ENCODE data around the gene PCP4L1. TPM values are rescaled to one million over a fixed set of nuclear protein-coding genes. Genes with fewer than 3 reads are reported as not detected.

PCP4L1 gene
- total and polyA plus RNA-seq, 2 experiments from 2014 or later = 1.4 to 1.7 TPM

DNA sequence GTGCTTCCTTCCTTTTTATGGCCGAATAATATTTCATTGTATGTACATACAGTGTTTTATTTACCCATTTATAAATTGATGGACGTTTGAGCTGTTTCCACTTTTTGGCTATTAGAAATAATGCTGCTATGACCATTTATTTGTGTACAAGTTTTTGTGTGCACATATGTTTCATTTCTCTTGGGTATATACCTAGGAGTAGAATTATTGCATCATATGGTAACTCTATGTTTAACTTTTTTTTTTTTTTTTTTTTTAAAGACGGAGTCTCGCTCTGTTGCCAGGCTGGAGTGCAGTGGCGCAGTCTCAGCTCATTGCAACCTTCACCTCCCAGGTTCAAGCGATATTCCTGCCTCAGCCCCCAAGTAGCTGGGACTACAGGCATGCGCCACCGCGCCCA lies 74.6 kb downstream of the PCP4L1 start:
- Histone ChIP-seq H3K9me2 (replicated peaks; ENCODE audit: insufficient read depth) (no peaks in the 10 kb centered on the region), H3K4me2 (no peak overlapping the region), H3K36me3 (replicated peaks; ENCODE audit: insufficient read depth, low read depth) (no peaks in the 10 kb centered on the region), H3K4me3 (no peak overlapping the region), H3K27ac (no peak overlapping the region), H4K20me1 (ENCODE audit: insufficient read depth, poor library complexity, severe bottlenecking) (no peaks in the 10 kb centered on the region), H3K4me1 (ENCODE audit: insufficient read depth) (no peaks in the 10 kb centered on the region), H3K79me2 (no peaks in the 10 kb centered on the region), H3K27me3 (no peaks in the 10 kb centered on the region), H2AFZ (no peak overlapping the region), H3K9me3 (ENCODE audit: low read depth) (no peaks in the 10 kb centered on the region)
- 82% methylated on average over 9 of the region's 9 CpGs for WGBS (ENCODE audit: low lambda C conversion rate, missing lambda C conversion rate)
- no peak for DNase-seq (ENCODE audit: low spot score)
- TF ChIP-seq EZH2 (IDR thresholded peaks at IDR 0.05; ENCODE audit: borderline replicate concordance) = no peak

Small RNA genes lying within 50 kb of the gene (microRNA-seq; reads per million reads assigned to microRNA genes)
- gene MIR5187 = 3.1 reads per million

Other genes with a start within 250 kb of the PCP4L1 start
- gene F11R, start 237.6 kb upstream of the PCP4L1 start, total RNA-seq = 140 and 180 TPM in 2 replicates
- gene F11R, start 237.6 kb upstream of the PCP4L1 start, polyA plus RNA-seq = 148 and 149 TPM in 2 replicates
- gene TSTD1, start 219.8 kb upstream of the PCP4L1 start, total RNA-seq = 30.8 and 36.3 TPM in 2 replicates
- 101 and 102 TPM in 2 replicates for gene TSTD1, start 219.8 kb upstream of the PCP4L1 start, polyA plus RNA-seq
- 62.1 and 85.1 TPM in 2 replicates for gene USF1, start 212.8 kb upstream of the PCP4L1 start, total RNA-seq
- 11.9 and 23.2 TPM in 2 replicates for gene USF1, start 212.8 kb upstream of the PCP4L1 start, polyA plus RNA-seq
- 0.52 and 0.80 TPM in 2 replicates for gene ARHGAP30, start 188.9 kb upstream of the PCP4L1 start, total RNA-seq
- 1.4 and 1.7 TPM in 2 replicates for gene ARHGAP30, start 188.9 kb upstream of the PCP4L1 start, polyA plus RNA-seq
- gene NECTIN4, start 169.2 kb upstream of the PCP4L1 start, total RNA-seq = 5.9 and 7.0 TPM in 2 replicates
- 8.5 and 12.7 TPM in 2 replicates for gene NECTIN4, start 169.2 kb upstream of the PCP4L1 start, polyA plus RNA-seq
- gene KLHDC9, start 160.4 kb upstream of the PCP4L1 start, total RNA-seq = 1.4 and 3.9 TPM in 2 replicates
- gene KLHDC9, start 160.4 kb upstream of the PCP4L1 start, polyA plus RNA-seq = 4.5 and 7.4 TPM in 2 replicates
- gene PFDN2, start 140.7 kb upstream of the PCP4L1 start, total RNA-seq = 47.6 and 63.1 TPM in 2 replicates
- 84.6 and 93.2 TPM in 2 replicates for gene PFDN2, start 140.7 kb upstream of the PCP4L1 start, polyA plus RNA-seq
- 41.3 and 47.5 TPM in 2 replicates for gene NIT1, start 140.6 kb upstream of the PCP4L1 start, total RNA-seq
- 48.9 and 50.4 TPM in 2 replicates for gene NIT1, start 140.6 kb upstream of the PCP4L1 start, polyA plus RNA-seq
- 19.0 and 21.8 TPM in 2 replicates for gene DEDD, start 126.1 kb upstream of the PCP4L1 start, total RNA-seq
- 24.3 and 27.1 TPM in 2 replicates for gene DEDD, start 126.1 kb upstream of the PCP4L1 start, polyA plus RNA-seq
- 105 and 136 TPM in 2 replicates for gene UFC1, start 104.8 kb upstream of the PCP4L1 start, total RNA-seq
- gene UFC1, start 104.8 kb upstream of the PCP4L1 start, polyA plus RNA-seq = 119 and 128 TPM in 2 replicates
- gene USP21, start 99.2 kb upstream of the PCP4L1 start, total RNA-seq = 5.5 and 7.7 TPM in 2 replicates
- 24.4 and 44.7 TPM in 2 replicates for gene USP21, start 99.2 kb upstream of the PCP4L1 start, polyA plus RNA-seq
- gene PPOX, start 92.3 kb upstream of the PCP4L1 start, total RNA-seq = 11.2 and 18.3 TPM in 2 replicates
- 30.7 and 31.6 TPM in 2 replicates for gene PPOX, start 92.3 kb upstream of the PCP4L1 start, polyA plus RNA-seq
- 32.2 and 36.0 TPM in 2 replicates for gene B4GALT3, start 81.2 kb upstream of the PCP4L1 start, total RNA-seq
- gene B4GALT3, start 81.2 kb upstream of the PCP4L1 start, polyA plus RNA-seq = 48.1 and 56.9 TPM in 2 replicates
- gene ADAMTS4, start 59.7 kb upstream of the PCP4L1 start, total RNA-seq = 1.2 and 2.3 TPM in 2 replicates
- gene ADAMTS4, start 59.7 kb upstream of the PCP4L1 start, polyA plus RNA-seq = 4.4 and 6.1 TPM in 2 replicates
- 103 TPM in 2 replicates for gene NDUFS2, start 56.4 kb upstream of the PCP4L1 start, total RNA-seq
- gene NDUFS2, start 56.4 kb upstream of the PCP4L1 start, polyA plus RNA-seq = 163 and 177 TPM in 2 replicates
- 1.1 and 4.3 TPM in 2 replicates for gene FCER1G, start 43.5 kb upstream of the PCP4L1 start, total RNA-seq
- gene FCER1G, start 43.5 kb upstream of the PCP4L1 start, polyA plus RNA-seq = 4.8 and 14.5 TPM in 2 replicates
- 3,581 and 4,608 TPM in 2 replicates for gene APOA2, start 35.1 kb upstream of the PCP4L1 start, total RNA-seq
- 5,258 and 8,089 TPM in 2 replicates for gene APOA2, start 35.1 kb upstream of the PCP4L1 start, polyA plus RNA-seq
- gene TOMM40L, start 32.7 kb upstream of the PCP4L1 start, total RNA-seq = 11.4 and 15.7 TPM in 2 replicates
- 14.5 and 15.7 TPM in 2 replicates for gene TOMM40L, start 32.7 kb upstream of the PCP4L1 start, polyA plus RNA-seq
- 2.6 and 4.1 TPM in 2 replicates for gene NR1I3, start 20.5 kb upstream of the PCP4L1 start, total RNA-seq
- 3.9 and 8.1 TPM in 2 replicates for gene NR1I3, start 20.5 kb upstream of the PCP4L1 start, polyA plus RNA-seq
- gene MPZ, start 51.2 kb downstream of the PCP4L1 start, total RNA-seq = 0.80 and 2.1 TPM in 2 replicates
- gene MPZ, start 51.2 kb downstream of the PCP4L1 start, polyA plus RNA-seq = 0.21 TPM in 1 of 2 replicates, not detected in the other
- 131 and 169 TPM in 2 replicates for gene SDHC, start 55.6 kb downstream of the PCP4L1 start, total RNA-seq
- gene SDHC, start 55.6 kb downstream of the PCP4L1 start, polyA plus RNA-seq = 291 and 358 TPM in 2 replicates
- gene CFAP126, start 109.1 kb downstream of the PCP4L1 start, total RNA-seq = not detected in 2 replicates
- not detected in 2 replicates for gene CFAP126, start 109.1 kb downstream of the PCP4L1 start, polyA plus RNA-seq
- 3.6 TPM in 2 replicates for gene FCGR2A, start 246.7 kb downstream of the PCP4L1 start, total RNA-seq
- gene FCGR2A, start 246.7 kb downstream of the PCP4L1 start, polyA plus RNA-seq = 0.64 and 1.0 TPM in 2 replicates

All from hepatocyte (in vitro differentiated cells).